ENCODE results near the gene ZG16.

DNA sequence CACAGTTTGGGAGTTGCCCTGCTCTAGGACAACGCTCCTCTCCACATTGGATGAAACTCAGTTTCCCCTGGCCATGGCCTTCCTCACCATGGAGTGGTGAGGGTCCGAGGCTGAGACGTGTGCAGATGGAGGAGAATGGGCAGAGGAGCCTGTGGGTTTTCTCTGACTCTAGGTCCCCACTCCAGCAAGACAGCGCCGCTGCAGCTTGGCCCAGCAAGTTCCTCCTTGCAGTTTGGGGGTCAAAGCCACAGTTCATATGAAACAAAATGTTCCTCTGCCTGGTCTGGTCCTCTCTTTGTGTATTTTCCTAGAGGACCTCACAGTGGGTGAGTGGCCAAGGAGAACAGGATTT lies 34.6 kb upstream of the ZG16 start:
- no peak for TF ChIP-seq GATA2 (IDR thresholded peaks at IDR 0.05; ENCODE audit: low read depth, low read length)
- TF ChIP-seq GATA3 (IDR thresholded peaks at IDR 0.05; ENCODE audit: low read depth, low read length): no peak

Data from SH-SY5Y (cell line).